Tibial artery (tissue), 4 donors: Measurements from ENCODE around the gene PIGX.

Source experiments
- DNase-seq, 2 donors: peaks; one replicate each; pipeline ENCODE4 v3.0.0-alpha.2; 2019
- H3K27ac ChIP-seq, 2 donors: fragments of 200-600 bp; sonication (generic) in 1 of 2; 1 replicate in 1 of 2; 2 replicates in 1 of 2; pipeline ENCODE4 v1.5.1; 2018 to 2019; ENCODE audit warnings: mild to moderate bottlenecking in 1 of 2
- H3K27me3 ChIP-seq, 2 donors: fragments of 200-600 bp; sonication (generic) in 1 of 2; one replicate each; pipeline versions ENCODE4 v1.5.1 to v1.6.0; 2016 to 2019
- H3K36me3 ChIP-seq, 3 donors: fragments of 200-600 bp; sonication (generic) in 2 of 3; one replicate each; pipeline ENCODE4 v1.5.1; 2016 to 2019; ENCODE audit warnings: mild to moderate bottlenecking in 2 of 3
- H3K4me1 ChIP-seq, 4 donors: fragments of 200-600 bp; sonication (generic) in 2 of 4; 1 replicate in 3 of 4; 2 replicates in 1 of 4; pipeline ENCODE4 v1.5.1; 2016 to 2019
- H3K4me3 ChIP-seq, 2 donors: fragments of 200-600 bp; sonication (generic) in 1 of 2; 1 replicate in 1 of 2; 2 replicates in 1 of 2; pipeline ENCODE4 v1.5.1; 2018 to 2019; ENCODE audit warnings: mild to moderate bottlenecking in 2 of 2
- H3K9me3 ChIP-seq, 3 donors: fragments of 200-600 bp; sonication (generic) in 1 of 3; one replicate each; pipeline ENCODE4 v1.5.1; 2016 to 2019
- intact Hi-C: fragments of 100-400 bp; cut with DNase I; formaldehyde crosslinking; loops from one replicate; pipeline ENCODE4 v1.15.0; 2023; ENCODE audit warnings: low total_unique reads
- TF ChIP-seq, protein P1 (sequence below), 2 experiments: fragments of 200-600 bp in 1 of 2; fragments of 450-650 bp in 1 of 2; IDR thresholded peaks; one replicate each; pipeline ENCODE4 v1.5.1; 2017 to 2019; ENCODE audit warnings: antibody characterized with exemption in 2 of 2, mild to moderate bottlenecking in 1 of 2, moderate library complexity in 1 of 2

Gene PIGX

GRCh38 chr3:196694941-196695848 lies 17.0 kb upstream of the PIGX start:
- H3K4me3 ChIP-seq: no peak overlapping the region
- H3K9me3 ChIP-seq: no peaks in the 10 kb centered on the region
- intact Hi-C loops: no loop called here
- TF ChIP-seq, protein P1, sequence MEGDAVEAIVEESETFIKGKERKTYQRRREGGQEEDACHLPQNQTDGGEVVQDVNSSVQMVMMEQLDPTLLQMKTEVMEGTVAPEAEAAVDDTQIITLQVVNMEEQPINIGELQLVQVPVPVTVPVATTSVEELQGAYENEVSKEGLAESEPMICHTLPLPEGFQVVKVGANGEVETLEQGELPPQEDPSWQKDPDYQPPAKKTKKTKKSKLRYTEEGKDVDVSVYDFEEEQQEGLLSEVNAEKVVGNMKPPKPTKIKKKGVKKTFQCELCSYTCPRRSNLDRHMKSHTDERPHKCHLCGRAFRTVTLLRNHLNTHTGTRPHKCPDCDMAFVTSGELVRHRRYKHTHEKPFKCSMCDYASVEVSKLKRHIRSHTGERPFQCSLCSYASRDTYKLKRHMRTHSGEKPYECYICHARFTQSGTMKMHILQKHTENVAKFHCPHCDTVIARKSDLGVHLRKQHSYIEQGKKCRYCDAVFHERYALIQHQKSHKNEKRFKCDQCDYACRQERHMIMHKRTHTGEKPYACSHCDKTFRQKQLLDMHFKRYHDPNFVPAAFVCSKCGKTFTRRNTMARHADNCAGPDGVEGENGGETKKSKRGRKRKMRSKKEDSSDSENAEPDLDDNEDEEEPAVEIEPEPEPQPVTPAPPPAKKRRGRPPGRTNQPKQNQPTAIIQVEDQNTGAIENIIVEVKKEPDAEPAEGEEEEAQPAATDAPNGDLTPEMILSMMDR (IDR thresholded peaks at IDR 0.05): no peak
- peaks cover 0 to 14% of the 10 kb centered on the region in 2 donors for H3K27me3 ChIP-seq
- no peaks in the 10 kb centered on the region for H3K4me1 ChIP-seq
- no peak for DNase-seq
- H3K36me3 ChIP-seq: no peaks in the 10 kb centered on the region
- no peak overlapping the region for H3K27ac ChIP-seq

GRCh38 chr3:196695849-196696226 lies 16.3 kb upstream of the PIGX start:
- Histone ChIP-seq H3K4me1 (no peaks in the 10 kb centered on the region), H3K4me3 (no peak overlapping the region), H3K27ac (no peak overlapping the region), H3K36me3 (no peaks in the 10 kb centered on the region), H3K27me3 (peaks cover 0 to 12% of the 10 kb centered on the region in 2 donors), H3K9me3 (no peaks in the 10 kb centered on the region)
- TF ChIP-seq, protein P1 (IDR thresholded peaks at IDR 0.05): no peak
- DNase-seq: no peak
- intact Hi-C loops: no loop called here

DNA sequence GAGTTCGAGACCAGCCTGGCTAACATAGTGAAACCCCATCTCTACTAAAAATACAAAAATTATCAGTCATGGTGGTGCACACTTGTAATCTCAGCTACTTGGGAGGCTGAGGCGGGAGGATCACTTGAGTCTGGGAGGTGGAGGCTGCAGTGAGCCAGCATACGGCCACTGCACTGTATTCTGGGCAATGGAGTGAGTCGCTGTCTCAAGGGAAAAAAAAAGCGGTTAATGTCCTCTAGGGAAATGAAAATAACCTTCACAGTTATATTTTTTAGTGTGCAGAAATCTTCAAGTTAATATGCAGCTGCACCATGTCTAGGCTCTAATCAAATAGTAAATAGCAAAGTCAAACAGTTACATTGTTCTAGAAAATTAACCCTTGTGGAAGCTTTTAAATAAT lies 14.9 kb upstream of the PIGX start:
- H3K27me3 ChIP-seq: peaks cover 0 to 8% of the 10 kb centered on the region in 2 donors
- intact Hi-C loops: no loop called here
- H3K4me3 ChIP-seq: no peak overlapping the region
- TF ChIP-seq, protein P1 (IDR thresholded peaks at IDR 0.05): no peak
- H3K9me3 ChIP-seq: no peaks in the 10 kb centered on the region
- no peak for DNase-seq
- no peaks in the 10 kb centered on the region for H3K36me3 ChIP-seq
- no peaks in the 10 kb centered on the region for H3K4me1 ChIP-seq
- H3K27ac ChIP-seq: no peak overlapping the region

DNA sequence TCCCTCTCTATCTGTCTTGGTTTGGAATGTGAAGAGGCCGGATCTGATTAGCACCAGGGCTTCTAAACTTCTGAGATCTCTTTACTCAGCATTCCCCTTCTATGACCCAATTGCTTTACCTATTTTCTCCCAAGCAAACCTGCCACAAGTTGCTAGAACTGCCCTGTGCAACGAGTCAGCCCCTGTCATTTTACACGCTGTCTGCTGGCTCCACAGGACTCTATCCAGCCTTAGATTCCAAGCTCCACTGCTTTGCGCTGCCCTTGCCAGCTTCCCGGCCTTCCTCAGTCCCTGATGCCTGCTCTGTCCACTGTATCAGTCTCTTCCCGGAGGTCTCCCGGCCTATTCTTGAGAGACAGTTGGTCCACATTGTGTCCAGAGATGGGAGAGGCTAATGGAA lies 12.4 kb upstream of the PIGX start:
- intact Hi-C loops: no loop called here

DNA sequence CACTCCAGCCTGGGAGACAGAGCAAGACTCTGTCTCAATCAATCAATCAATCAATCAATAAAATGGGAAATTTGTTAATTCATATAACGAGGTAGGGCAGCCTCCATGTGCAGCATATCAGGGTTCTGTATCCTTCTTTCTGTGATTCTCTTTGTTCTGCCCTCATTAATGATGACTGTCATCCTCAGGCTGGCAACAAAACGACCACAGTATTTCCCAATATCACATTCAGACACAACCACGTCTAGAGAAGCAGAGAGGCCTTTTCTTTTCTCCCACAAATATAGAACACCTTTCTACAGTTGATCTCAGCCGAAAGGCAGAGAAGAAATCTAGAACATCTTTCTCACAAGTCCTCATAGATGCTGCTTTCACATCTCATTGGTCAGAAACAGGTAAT lies 11.4 kb upstream of the PIGX start:
- TF ChIP-seq, protein P1 (IDR thresholded peaks at IDR 0.05): no peak
- intact Hi-C loops: no loop called here
- no peak overlapping the region for H3K27ac ChIP-seq

More for the DNA sequence above, 12.4 kb upstream of the PIGX start:
- no peaks in the 10 kb centered on the region for H3K36me3 ChIP-seq
- no peak overlapping the region for H3K4me3 ChIP-seq
- TF ChIP-seq, protein P1 (IDR thresholded peaks at IDR 0.05): no peak
- no peak for DNase-seq
- no peak overlapping the region for H3K27ac ChIP-seq
- no peaks in the 10 kb centered on the region for H3K9me3 ChIP-seq
- H3K4me1 ChIP-seq: no peaks in the 10 kb centered on the region
- no peaks in the 10 kb centered on the region for H3K27me3 ChIP-seq

More for the DNA sequence above, 11.4 kb upstream of the PIGX start:
- Histone ChIP-seq H3K4me1 (no peaks in the 10 kb centered on the region), H3K9me3 (no peaks in the 10 kb centered on the region), H3K36me3 (no peaks in the 10 kb centered on the region), H3K27me3 (no peaks in the 10 kb centered on the region), H3K4me3 (no peak overlapping the region)
- no peak for DNase-seq
